ENCODE data around the gene IL2RA.

GRCh38 chr10:6014241-6014761 is 47.9 kb downstream of the IL2RA start:
- TF ChIP-seq CTCF (IDR thresholded peaks at IDR 0.05; ENCODE audit: extremely low read depth in 1 of 2, insufficient read depth in 1 of 2, low read depth in 1 of 2, low read length in 2 of 2) (peak; percentile 58 to 60), MAX (IDR thresholded peaks at IDR 0.05; ENCODE audit: insufficient read depth, insufficient read length) (no peak), POLR2A (IDR thresholded peaks at IDR 0.05; ENCODE audit: low read depth, low read length) (no peak), EZH2 (IDR thresholded peaks at IDR 0.05; ENCODE audit: borderline replicate concordance, low read depth, low read length, severe bottlenecking) (no peak), POLR2AphosphoS5 (IDR thresholded peaks at IDR 0.05; ENCODE audit: insufficient read depth, low read depth, low read length) (no peak)

All from endothelial cell of umbilical vein (primary cell).